Effector memory CD8-positive, alpha-beta T cell (primary cell): Measurements from ENCODE around the gene FAAH.
A peak's percentile ranks its signal among the peaks of the same experiment; 100 is the strongest.
"Not testable (repeated sequence)": the region's sequence is repeated elsewhere in the genome, so short reads cannot be mapped to it uniquely, and the experiment has no call there.

ENCODE experiments used
- ATAC-seq: fragments of 150-1000 bp; cut with Tn5 transposase; replicated peaks from 2 replicates; pipeline ENCODE4 v1.10.0; 2021; ENCODE audit warnings: mild to moderate bottlenecking, moderate library complexity
- DNase-seq, 3 experiments: peaks; one replicate each; pipeline ENCODE4 v3.0.0; 2021
- H3K27ac Mint-ChIP-seq, 2 donors: one replicate each; pipeline ENCODE4 v1.8.0; 2022; ENCODE audit warnings: mild to moderate bottlenecking in 2 of 2, mixed read lengths in 2 of 2, moderate library complexity in 2 of 2
- H3K27me3 Mint-ChIP-seq, 2 donors: one replicate each; pipeline ENCODE4 v1.8.0; 2022; ENCODE audit warnings: mixed read lengths in 2 of 2
- H3K36me3 Mint-ChIP-seq: one replicate; pipeline ENCODE4 v1.8.0; 2022; ENCODE audit warnings: mild to moderate bottlenecking, moderate library complexity, mixed read lengths; ENCODE audit not compliant: insufficient read depth
- H3K4me1 Mint-ChIP-seq, 2 donors: one replicate each; pipeline ENCODE4 v1.8.0; 2022; ENCODE audit warnings: low read depth in 2 of 2, mixed read lengths in 2 of 2
- H3K4me3 Mint-ChIP-seq, 2 donors: one replicate each; pipeline ENCODE4 v1.8.0; 2022; ENCODE audit warnings: mild to moderate bottlenecking in 2 of 2, mixed read lengths in 2 of 2, moderate library complexity in 2 of 2
- H3K9me3 Mint-ChIP-seq, 2 donors: one replicate each; pipeline ENCODE4 v1.8.0; 2022; ENCODE audit warnings: mixed read lengths in 2 of 2
- total RNA-seq, 9 experiments: gene quantifications; one replicate each; lab custom pipeline; 2026; lab: John Stamatoyannopoulos, UW

Gene FAAH
- total RNA-seq = 3.4 to 9.2 (median 7.6) reads per million in 9 experiments

GRCh38 chr1:46394108-46394871, at the start of gene FAAH:
TSS of gene FAAH (plus strand) at chr1:46394317. CDS start at chr1:46394349, 32 bp downstream.
- no peak within 1 kb of the TSS for H3K27ac Mint-ChIP-seq
- peaks cover 0 to 3% of the 10 kb centered on the region in 2 donors for H3K4me1 Mint-ChIP-seq
- no peaks in the 10 kb centered on the region for H3K9me3 Mint-ChIP-seq
- peaks cover 3% of the 10 kb centered on the region for H3K36me3 Mint-ChIP-seq
- H3K4me3 Mint-ChIP-seq = peak within 1 kb of the TSS; percentile 51 to 65
- ATAC-seq (peak; percentile 75), DNase-seq (peak in 1 of 3 experiments; percentile 24)
- peaks cover 41 to 46% of the 10 kb centered on the region in 2 donors for H3K27me3 Mint-ChIP-seq

- Mint-ChIP-seq H3K9me3 (no peaks in the 10 kb centered on the region), H3K36me3 (peaks cover 69% of the 10 kb centered on the region), H3K4me3 (no peak overlapping the region), H3K4me1 (peaks cover 27 to 43% of the 10 kb centered on the region in 2 donors), H3K27ac (peak overlapping the region; percentile 34 to 67), H3K27me3 (no peaks in the 10 kb centered on the region)
- ATAC-seq (no peak), DNase-seq (no peak)
These were observed 49.6 kb upstream of the FAAH start for GRCh38 chr1:46344481-46344880.

GRCh38 chr1:46345281-46345680, 48.8 kb upstream of the FAAH start:
- peaks cover 75% of the 10 kb centered on the region for H3K36me3 Mint-ChIP-seq
- H3K4me1 Mint-ChIP-seq = peaks cover 26 to 39% of the 10 kb centered on the region in 2 donors
- no peak overlapping the region for H3K27ac Mint-ChIP-seq
- no peak for ATAC-seq
- no peak for DNase-seq
- H3K27me3 Mint-ChIP-seq = no peaks in the 10 kb centered on the region
- H3K9me3 Mint-ChIP-seq = no peaks in the 10 kb centered on the region
- H3K4me3 Mint-ChIP-seq = no peak overlapping the region

- DNase-seq (no peak), ATAC-seq (no peak)
- Mint-ChIP-seq H3K27me3 (no peaks in the 10 kb centered on the region), H3K4me1 (peaks cover 5 to 9% of the 10 kb centered on the region in 2 donors), H3K4me3 (no peak overlapping the region), H3K9me3 (no peaks in the 10 kb centered on the region), H3K27ac (peak overlapping the region in 1 of 2 donors; percentile 47), H3K36me3 (peaks cover 72% of the 10 kb centered on the region)
These were observed 41.8 kb upstream of the FAAH start for GRCh38 chr1:46352363-46352762.

- H3K27ac Mint-ChIP-seq, ATAC-seq, H3K27me3 Mint-ChIP-seq, H3K9me3 Mint-ChIP-seq, DNase-seq, H3K4me1 Mint-ChIP-seq, H3K4me3 Mint-ChIP-seq: not testable (repeated sequence)
- H3K36me3 Mint-ChIP-seq = peaks cover 69% of the 10 kb centered on the region
These were observed 38.2 kb upstream of the FAAH start for GRCh38 chr1:46355920-46356319.

GRCh38 chr1:46362158-46362557, 32.0 kb upstream of the FAAH start:
- peaks cover 66% of the 10 kb centered on the region for H3K36me3 Mint-ChIP-seq

GRCh38 chr1:46363121-46363520, 31.0 kb upstream of the FAAH start:
- Mint-ChIP-seq H3K4me3 (no peak overlapping the region), H3K9me3 (no peaks in the 10 kb centered on the region)

More at GRCh38 chr1:46362158-46362557, 32.0 kb upstream of the FAAH start:
- Mint-ChIP-seq H3K27me3 (no peaks in the 10 kb centered on the region), H3K4me1 (no peaks in the 10 kb centered on the region), H3K9me3 (no peaks in the 10 kb centered on the region), H3K4me3 (no peak overlapping the region), H3K27ac (no peak overlapping the region)
- ATAC-seq (no peak), DNase-seq (no peak)

GRCh38 chr1:46364612-46365011, 29.5 kb upstream of the FAAH start:
- no peak for DNase-seq

More at GRCh38 chr1:46363121-46363520, 31.0 kb upstream of the FAAH start:
- no peak for DNase-seq
- H3K36me3 Mint-ChIP-seq = peaks cover 61% of the 10 kb centered on the region
- H3K27ac Mint-ChIP-seq = no peak overlapping the region
- no peaks in the 10 kb centered on the region for H3K4me1 Mint-ChIP-seq
- no peak for ATAC-seq
- H3K27me3 Mint-ChIP-seq = no peaks in the 10 kb centered on the region

GRCh38 chr1:46365796-46366195, 28.3 kb upstream of the FAAH start:
- ATAC-seq, H3K27me3 Mint-ChIP-seq, H3K4me3 Mint-ChIP-seq, H3K9me3 Mint-ChIP-seq, H3K4me1 Mint-ChIP-seq, DNase-seq, H3K27ac Mint-ChIP-seq: not testable (repeated sequence)
- H3K36me3 Mint-ChIP-seq = peaks cover 40% of the 10 kb centered on the region

More at GRCh38 chr1:46364612-46365011, 29.5 kb upstream of the FAAH start:
- Mint-ChIP-seq H3K27ac (no peak overlapping the region), H3K36me3 (peaks cover 50% of the 10 kb centered on the region), H3K4me3 (no peak overlapping the region), H3K4me1 (no peaks in the 10 kb centered on the region), H3K27me3 (no peaks in the 10 kb centered on the region), H3K9me3 (no peaks in the 10 kb centered on the region)
- ATAC-seq = no peak

GRCh38 chr1:46367072-46367471, 27.0 kb upstream of the FAAH start:
- Mint-ChIP-seq H3K9me3 (no peaks in the 10 kb centered on the region), H3K36me3 (peaks cover 30% of the 10 kb centered on the region), H3K27ac (no peak overlapping the region), H3K4me3 (no peak overlapping the region), H3K4me1 (no peaks in the 10 kb centered on the region), H3K27me3 (no peaks in the 10 kb centered on the region)
- DNase-seq (no peak), ATAC-seq (no peak)

GRCh38 chr1:46367701-46368100, 26.4 kb upstream of the FAAH start:
- not testable (repeated sequence) for H3K9me3 Mint-ChIP-seq, H3K4me1 Mint-ChIP-seq, ATAC-seq, H3K4me3 Mint-ChIP-seq, H3K27me3 Mint-ChIP-seq, DNase-seq
- H3K36me3 Mint-ChIP-seq = peaks cover 26% of the 10 kb centered on the region
- peak overlapping the region in 1 of 2 donors; percentile 61 for H3K27ac Mint-ChIP-seq

- Mint-ChIP-seq H3K4me1 (no peaks in the 10 kb centered on the region), H3K27ac (no peak overlapping the region), H3K36me3 (peaks cover 22% of the 10 kb centered on the region), H3K4me3 (no peak overlapping the region), H3K9me3 (no peaks in the 10 kb centered on the region), H3K27me3 (no peaks in the 10 kb centered on the region)
- DNase-seq = no peak
- ATAC-seq = no peak
These were observed 25.3 kb upstream of the FAAH start for GRCh38 chr1:46368791-46369190.

- Mint-ChIP-seq H3K4me3 (no peak overlapping the region), H3K27me3 (no peaks in the 10 kb centered on the region), H3K4me1 (no peaks in the 10 kb centered on the region), H3K27ac (no peak overlapping the region), H3K36me3 (peaks cover 18% of the 10 kb centered on the region), H3K9me3 (no peaks in the 10 kb centered on the region)
- DNase-seq (no peak), ATAC-seq (no peak)
These were observed 24.4 kb upstream of the FAAH start for GRCh38 chr1:46369542-46370213.

- H3K27ac Mint-ChIP-seq = no peak overlapping the region
- H3K27me3 Mint-ChIP-seq = no peaks in the 10 kb centered on the region
- no peak for DNase-seq
- H3K4me1 Mint-ChIP-seq = no peaks in the 10 kb centered on the region
- peaks cover 16% of the 10 kb centered on the region for H3K36me3 Mint-ChIP-seq
- no peak for ATAC-seq
- no peak overlapping the region for H3K4me3 Mint-ChIP-seq
- H3K9me3 Mint-ChIP-seq = no peaks in the 10 kb centered on the region
These were observed 23.9 kb upstream of the FAAH start for GRCh38 chr1:46370214-46370633.
